Stomach (tissue), 9 donors: Measurements from ENCODE around the gene TSPAN3. TPM values are rescaled to one million over a fixed set of nuclear protein-coding genes. Genes with fewer than 3 reads are reported as not detected.

ENCODE experiments used
- DNase-seq, 2 donors: peaks; one replicate each; pipeline versions ENCODE4 v3.0.0 to v3.0.0-alpha.2; 2013 to 2019
- H3K27ac ChIP-seq, 5 donors: fragments of 200-600 bp in 4 of 5; sonication (generic) in 4 of 5; one replicate each; pipeline ENCODE4 v1.5.1; 2013 to 2019; ENCODE audit warnings: mild to moderate bottlenecking in 1 of 5, moderate library complexity in 1 of 5
- H3K27me3 ChIP-seq, 3 donors: fragments of 200-600 bp; sonication (generic); one replicate each; pipeline ENCODE4 v1.5.1; 2017 to 2019; ENCODE audit warnings: mixed run types in 1 of 3
- H3K36me3 ChIP-seq, 4 donors: fragments of 200-600 bp; sonication (generic); 1 replicate in 3 of 4; 2 replicates in 1 of 4; pipeline ENCODE4 v1.5.1; 2016 to 2019
- H3K4me1 ChIP-seq, 4 donors: fragments of 200-600 bp; sonication (generic); one replicate each; pipeline ENCODE4 v1.5.1; 2016 to 2019
- H3K4me3 ChIP-seq, 4 donors: fragments of 200-600 bp; sonication (generic) in 3 of 4; one replicate each; pipeline ENCODE4 v1.5.1; 2016 to 2019; ENCODE audit warnings: mild to moderate bottlenecking in 1 of 4
- H3K9me3 ChIP-seq, 4 donors: fragments of 200-600 bp; sonication (generic); one replicate each; pipeline ENCODE4 v1.5.1; 2016 to 2019
- CTCF ChIP-seq, 7 experiments: fragments of 450-650 bp in 4 of 7; fragments of 200-600 bp in 3 of 7; sonication (generic) in 3 of 7; IDR thresholded peaks; one replicate each; pipeline ENCODE4 v1.5.1; 2016 to 2019; ENCODE audit warnings: antibody characterized with exemption in 7 of 7, control low read depth in 2 of 7, mild to moderate bottlenecking in 1 of 7
- EP300 ChIP-seq: sonication (generic); formaldehyde crosslinking; IDR thresholded peaks from one replicate; pipeline ENCODE4 v1.6.1; 2017; ENCODE audit warnings: antibody characterized with exemption
- POLR2A ChIP-seq, 4 donors: fragments of 450-650 bp; IDR thresholded peaks; one replicate each; pipeline ENCODE4 v1.6.1; 2016; ENCODE audit warnings: antibody characterized with exemption in 4 of 4, control low read depth in 2 of 4, mild to moderate bottlenecking in 1 of 4, moderate library complexity in 1 of 4
- POLR2AphosphoS5 ChIP-seq, 3 donors: sonication (generic); formaldehyde crosslinking; IDR thresholded peaks; one replicate each; pipeline ENCODE4 v1.6.1; 2016; ENCODE audit warnings: antibody characterized with exemption in 3 of 3
- WGBS, 5 donors: extraction: QIAGEN DNeasy Blood & Tissue Kit in 3 of 5; methylation state at CpG; one replicate each; pipeline versions ENCODE4 v1.1.5 to v1.1.7; 2013 to 2018; 5-methylcytosine and 5-hydroxymethylcytosine counted together
- intact Hi-C: fragments of 100-400 bp; cut with DNase I; formaldehyde crosslinking; loops from one replicate; pipeline ENCODE4 v1.15.1; 2023; ENCODE audit warnings: low total_unique reads
- polyA plus RNA-seq, 3 donors: library from polyadenylated mRNA; stranded (reverse); fragments of 200-250 nt; gene quantifications; one replicate each; pipeline ENCODE4 v1.2.3, GENCODE V29; 2013
- total RNA-seq, 5 donors: library from RNA; depleted of rRNA; stranded (reverse); fragments of >200 nt; gene quantifications; one replicate each; pipeline versions ENCODE4 v1.1.0 to v1.2.3, GENCODE V29; 2014 to 2016
- donor health status: healthy with polysubstance abuse.
- donor health status: Bipolar disorder and iron deficiency.
- donor health status: healthy.

TSPAN3 gene
- total and polyA plus RNA-seq, 8 donors: 42.9 to 390 (median 99.7) TPM

GRCh38 chr15:77023576-77024272 is 47.2 kb downstream of the TSPAN3 start:
- H3K36me3 ChIP-seq: peaks cover 0 to 16% (median 0%) of the 10 kb centered on the region in 4 donors
- peaks cover 7 to 42% (median 15%) of the 10 kb centered on the region in 4 donors for H3K4me1 ChIP-seq
- no peak overlapping the region for H3K4me3 ChIP-seq
- H3K27me3 ChIP-seq: peaks cover 0 to 20% (median 12%) of the 10 kb centered on the region in 3 donors
- no peaks in the 10 kb centered on the region for H3K9me3 ChIP-seq
- intact Hi-C loops: no loop called here
- WGBS, 5 donors: 54 to 62% (median 60%) methylated on average over 17 to 20 of the region's 20 CpGs
- TF ChIP-seq EP300: no peak
- no peak for TF ChIP-seq POLR2A (IDR thresholded peaks at IDR 0.05)
- TF ChIP-seq POLR2AphosphoS5 (IDR thresholded peaks at IDR 0.05): no peak
- TF ChIP-seq CTCF (IDR thresholded peaks at IDR 0.05): no peak
- H3K27ac ChIP-seq: no peak overlapping the region
- DNase-seq: no peak

GRCh38 chr15:77022646-77023575 is 48.0 kb downstream of the TSPAN3 start:
- TF ChIP-seq CTCF (IDR thresholded peaks at IDR 0.05): no peak
- no peak for TF ChIP-seq EP300
- no peak for TF ChIP-seq POLR2AphosphoS5 (IDR thresholded peaks at IDR 0.05)
- TF ChIP-seq POLR2A (IDR thresholded peaks at IDR 0.05): no peak
- no peak for DNase-seq
- H3K27ac ChIP-seq: peak overlapping the region in 3 of 5 donors; percentile 20 to 46 (median 25)
- no peaks in the 10 kb centered on the region for H3K9me3 ChIP-seq
- peaks cover 0 to 12% (median 4%) of the 10 kb centered on the region in 3 donors for H3K27me3 ChIP-seq
- peaks cover 0 to 9% (median 0%) of the 10 kb centered on the region in 4 donors for H3K36me3 ChIP-seq
- 86 to 91% (median 88%) methylated on average over 14 of the region's 14 CpGs for WGBS, 5 donors
- H3K4me3 ChIP-seq: no peak overlapping the region
- H3K4me1 ChIP-seq: peaks cover 0 to 35% (median 8%) of the 10 kb centered on the region in 4 donors
- intact Hi-C loops: no loop called here

- Histone ChIP-seq H3K4me3 (no peak overlapping the region), H3K27ac (peak overlapping the region in 3 of 5 donors; percentile 20 to 46 (median 25)), H3K4me1 (peaks cover 0 to 39% (median 4%) of the 10 kb centered on the region in 4 donors), H3K27me3 (peaks cover 0 to 9% (median 4%) of the 10 kb centered on the region in 3 donors), H3K9me3 (no peaks in the 10 kb centered on the region), H3K36me3 (peaks cover 0 to 5% (median 0%) of the 10 kb centered on the region in 4 donors)
- WGBS, 5 donors: 62 to 81% (median 75%) methylated on average over 7 of the region's 7 CpGs
- TF ChIP-seq CTCF (IDR thresholded peaks at IDR 0.05) (no peak), POLR2AphosphoS5 (IDR thresholded peaks at IDR 0.05) (no peak), POLR2A (IDR thresholded peaks at IDR 0.05) (no peak), EP300 (no peak)
- intact Hi-C loops: no loop called here
- DNase-seq: peak in 1 of 2 donors; percentile 46
Measured at GRCh38 chr15:77021803-77022381, 49.0 kb downstream of the TSPAN3 start.

GRCh38 chr15:77021088-77021481 is 49.8 kb downstream of the TSPAN3 start:
- intact Hi-C loops: no loop called here
- 71 to 94% (median 86%) methylated on average over 9 of the region's 9 CpGs for WGBS, 5 donors
- Histone ChIP-seq H3K27me3 (peaks cover 0 to 9% (median 4%) of the 10 kb centered on the region in 3 donors), H3K36me3 (peaks cover 0 to 1% (median 0%) of the 10 kb centered on the region in 4 donors), H3K4me1 (peaks cover 0 to 39% (median 4%) of the 10 kb centered on the region in 4 donors), H3K4me3 (no peak overlapping the region), H3K27ac (no peak overlapping the region), H3K9me3 (no peaks in the 10 kb centered on the region)
- DNase-seq: no peak
- no peak for TF ChIP-seq CTCF (IDR thresholded peaks at IDR 0.05)
- TF ChIP-seq POLR2AphosphoS5 (IDR thresholded peaks at IDR 0.05): no peak
- TF ChIP-seq EP300: no peak
- TF ChIP-seq POLR2A (IDR thresholded peaks at IDR 0.05): no peak
